Adrenal gland (tissue), 5 donors: ENCODE measurements around the gene TRAPPC10.

Experiments used
- POLR2A ChIP-seq, 2 donors: fragments of 450-650 bp; IDR thresholded peaks; one replicate each; pipeline ENCODE4 v1.6.1; 2017; ENCODE audit warnings: antibody characterized with exemption in 2 of 2, mild to moderate bottlenecking in 2 of 2, moderate library complexity in 1 of 2
- TF ChIP-seq, protein P1 (sequence below), 6 experiments: fragments of 450-650 bp in 4 of 6; fragments of 200-600 bp in 2 of 6; sonication (generic) in 1 of 6; IDR thresholded peaks; 1 replicate in 5 of 6; 2 replicates in 1 of 6; pipeline versions ENCODE4 v1.5.1 to v1.8.0; 2016 to 2021; ENCODE audit warnings: antibody characterized with exemption in 6 of 6, mild to moderate bottlenecking in 2 of 6, moderate library complexity in 1 of 6
- donor health status: DM: no; HTN: no; CAD: no.

GRCh38 chr21:44087426-44088400 lies 75.6 kb downstream of the TRAPPC10 start:
- TF ChIP-seq, protein P1, sequence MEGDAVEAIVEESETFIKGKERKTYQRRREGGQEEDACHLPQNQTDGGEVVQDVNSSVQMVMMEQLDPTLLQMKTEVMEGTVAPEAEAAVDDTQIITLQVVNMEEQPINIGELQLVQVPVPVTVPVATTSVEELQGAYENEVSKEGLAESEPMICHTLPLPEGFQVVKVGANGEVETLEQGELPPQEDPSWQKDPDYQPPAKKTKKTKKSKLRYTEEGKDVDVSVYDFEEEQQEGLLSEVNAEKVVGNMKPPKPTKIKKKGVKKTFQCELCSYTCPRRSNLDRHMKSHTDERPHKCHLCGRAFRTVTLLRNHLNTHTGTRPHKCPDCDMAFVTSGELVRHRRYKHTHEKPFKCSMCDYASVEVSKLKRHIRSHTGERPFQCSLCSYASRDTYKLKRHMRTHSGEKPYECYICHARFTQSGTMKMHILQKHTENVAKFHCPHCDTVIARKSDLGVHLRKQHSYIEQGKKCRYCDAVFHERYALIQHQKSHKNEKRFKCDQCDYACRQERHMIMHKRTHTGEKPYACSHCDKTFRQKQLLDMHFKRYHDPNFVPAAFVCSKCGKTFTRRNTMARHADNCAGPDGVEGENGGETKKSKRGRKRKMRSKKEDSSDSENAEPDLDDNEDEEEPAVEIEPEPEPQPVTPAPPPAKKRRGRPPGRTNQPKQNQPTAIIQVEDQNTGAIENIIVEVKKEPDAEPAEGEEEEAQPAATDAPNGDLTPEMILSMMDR (IDR thresholded peaks at IDR 0.05), result no peak
- no peak for TF ChIP-seq POLR2A (IDR thresholded peaks at IDR 0.05)
